ENCODE measurements around the gene FOXO3. TPM values are rescaled to one million over a fixed set of nuclear protein-coding genes. Genes with fewer than 3 reads are reported as not detected.

The FOXO3 gene
- total RNA-seq, 1 donor from 2014 or later: 60.1 TPM

DNA sequence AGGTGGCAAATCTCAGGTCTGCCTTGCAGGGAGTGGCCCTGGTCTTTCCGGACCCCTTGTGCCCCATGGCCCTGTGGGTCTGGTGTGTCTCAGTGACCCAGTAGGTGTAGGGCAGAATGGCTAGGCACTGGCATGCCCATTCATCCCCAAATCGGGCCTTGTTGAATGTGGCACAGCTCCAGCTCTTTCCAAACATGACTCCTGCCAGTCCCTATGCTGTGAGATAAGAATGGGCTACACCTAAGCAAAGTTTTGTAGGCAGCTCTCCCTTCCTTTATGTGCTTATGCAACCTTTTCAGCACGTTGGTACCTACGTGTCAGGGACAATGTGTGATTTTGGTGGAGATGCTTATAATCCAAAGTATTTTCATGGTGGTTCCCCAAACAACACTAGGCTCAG is 33.9 kb downstream of the FOXO3 start:
- Histone ChIP-seq H3K9me3 (no peaks in the 10 kb centered on the region), H3K4me1 (peaks cover 100% of the 10 kb centered on the region), H3K36me3 (no peaks in the 10 kb centered on the region), H3K27ac (peak overlapping the region; percentile 92), H3K27me3 (ENCODE audit: low read depth) (no peaks in the 10 kb centered on the region), H3K4me3 (no peak overlapping the region)
- DNase-seq (no peak), ATAC-seq (peak; percentile 40 to 65)
- TF ChIP-seq, protein P1, sequence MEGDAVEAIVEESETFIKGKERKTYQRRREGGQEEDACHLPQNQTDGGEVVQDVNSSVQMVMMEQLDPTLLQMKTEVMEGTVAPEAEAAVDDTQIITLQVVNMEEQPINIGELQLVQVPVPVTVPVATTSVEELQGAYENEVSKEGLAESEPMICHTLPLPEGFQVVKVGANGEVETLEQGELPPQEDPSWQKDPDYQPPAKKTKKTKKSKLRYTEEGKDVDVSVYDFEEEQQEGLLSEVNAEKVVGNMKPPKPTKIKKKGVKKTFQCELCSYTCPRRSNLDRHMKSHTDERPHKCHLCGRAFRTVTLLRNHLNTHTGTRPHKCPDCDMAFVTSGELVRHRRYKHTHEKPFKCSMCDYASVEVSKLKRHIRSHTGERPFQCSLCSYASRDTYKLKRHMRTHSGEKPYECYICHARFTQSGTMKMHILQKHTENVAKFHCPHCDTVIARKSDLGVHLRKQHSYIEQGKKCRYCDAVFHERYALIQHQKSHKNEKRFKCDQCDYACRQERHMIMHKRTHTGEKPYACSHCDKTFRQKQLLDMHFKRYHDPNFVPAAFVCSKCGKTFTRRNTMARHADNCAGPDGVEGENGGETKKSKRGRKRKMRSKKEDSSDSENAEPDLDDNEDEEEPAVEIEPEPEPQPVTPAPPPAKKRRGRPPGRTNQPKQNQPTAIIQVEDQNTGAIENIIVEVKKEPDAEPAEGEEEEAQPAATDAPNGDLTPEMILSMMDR (IDR thresholded peaks at IDR 0.05): no peak
- intact Hi-C loops (cut with DNase I): no loop called here

DNA sequence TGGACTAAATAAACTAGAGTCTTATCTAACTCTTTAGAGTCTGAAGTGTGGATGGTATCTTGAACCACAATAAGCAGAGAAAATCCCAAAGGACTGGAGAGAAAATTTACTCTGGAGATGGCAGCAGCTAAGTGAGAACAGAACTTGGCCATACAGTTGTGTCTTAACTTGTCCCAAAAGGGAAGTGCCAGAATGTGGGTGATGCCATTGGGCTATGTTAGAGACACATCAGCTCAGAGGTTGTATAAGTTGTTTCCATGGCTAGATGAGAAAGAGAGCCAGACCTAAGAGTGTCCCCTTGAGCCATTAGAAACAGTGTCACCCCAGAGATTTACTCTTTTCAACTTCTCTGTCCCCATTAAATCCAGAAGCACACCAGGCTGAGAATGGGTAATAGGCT is 36.2 kb downstream of the FOXO3 start:
- intact Hi-C loops (cut with DNase I): no loop called here
- Histone ChIP-seq H3K36me3 (no peaks in the 10 kb centered on the region), H3K4me1 (peaks cover 77% of the 10 kb centered on the region), H3K27me3 (ENCODE audit: low read depth) (no peaks in the 10 kb centered on the region), H3K4me3 (no peak overlapping the region), H3K9me3 (no peaks in the 10 kb centered on the region), H3K27ac (no peak overlapping the region)
- ATAC-seq (peak; percentile 25 to 33), DNase-seq (no peak)
- TF ChIP-seq, protein P1 (IDR thresholded peaks at IDR 0.05): no peak

DNA sequence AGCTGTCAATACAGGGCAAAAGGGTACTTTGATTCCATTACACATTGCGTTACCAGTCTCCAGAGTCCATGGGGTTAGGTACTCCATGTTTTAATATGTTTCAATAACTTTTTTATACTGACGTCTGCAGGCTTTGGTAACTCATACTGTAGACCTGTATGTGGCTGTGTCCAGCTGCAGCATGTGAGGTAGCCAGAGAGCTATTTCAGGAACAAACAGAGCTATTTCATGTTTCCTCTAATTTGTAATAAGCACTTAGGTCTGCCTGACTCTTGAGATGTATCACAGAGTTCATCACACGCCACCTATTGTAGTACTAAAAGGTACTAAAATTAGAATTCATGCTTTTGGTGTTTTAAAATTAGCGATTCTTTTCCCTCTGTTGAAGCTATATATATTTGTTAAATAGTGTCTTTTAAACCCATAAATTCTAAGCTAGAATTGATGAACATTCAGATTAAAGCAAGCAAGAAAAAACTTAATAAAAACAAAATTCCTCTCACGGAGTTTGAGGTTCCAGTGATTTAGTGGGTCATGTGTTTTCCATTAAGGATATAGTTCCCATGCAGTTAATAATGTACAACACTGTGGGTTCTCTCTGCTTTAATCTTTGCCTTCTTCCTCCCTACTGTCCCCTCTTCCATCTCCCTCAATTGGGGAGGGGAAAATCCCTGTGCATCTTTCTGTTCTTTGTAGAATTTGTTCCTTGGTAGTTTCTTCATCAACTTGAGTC is 37.0 kb downstream of the FOXO3 start:
- H3K27ac ChIP-seq: peak overlapping the region; percentile 32
- ATAC-seq (peak; percentile 12 to 28), DNase-seq (no peak)
- H3K4me3 ChIP-seq: no peak overlapping the region
- TF ChIP-seq, protein P1 (IDR thresholded peaks at IDR 0.05): no peak
- H3K27me3 ChIP-seq (ENCODE audit: low read depth): no peaks in the 10 kb centered on the region
- intact Hi-C loops (cut with DNase I): no loop called here
- H3K36me3 ChIP-seq: no peaks in the 10 kb centered on the region
- H3K9me3 ChIP-seq: no peaks in the 10 kb centered on the region
- peaks cover 69% of the 10 kb centered on the region for H3K4me1 ChIP-seq

DNA sequence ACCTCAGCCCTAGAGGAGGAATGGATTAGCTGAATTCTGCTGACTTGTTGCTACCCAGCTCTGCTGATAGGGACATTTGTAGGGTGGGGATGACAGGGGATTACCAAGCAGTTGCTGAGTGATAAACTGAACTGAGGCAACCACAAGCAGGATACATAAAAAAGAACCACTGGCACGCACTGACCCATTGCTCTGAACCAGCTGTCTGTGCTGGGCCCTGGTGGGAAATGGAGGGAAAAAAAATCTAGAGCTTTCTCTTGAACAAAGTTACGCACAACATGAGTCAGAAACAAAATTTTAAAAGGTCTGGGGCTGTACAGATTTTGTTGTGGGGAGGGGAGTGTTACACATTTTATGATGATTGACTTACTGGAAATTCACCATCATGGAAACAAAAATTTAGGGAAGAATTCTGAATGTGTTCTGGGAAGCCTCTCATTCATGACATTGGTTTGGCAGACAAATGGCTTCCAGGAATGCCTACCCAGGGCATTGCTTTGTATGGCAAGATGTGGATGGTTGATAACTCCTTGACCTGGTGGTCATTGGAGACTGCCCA is 37.7 kb downstream of the FOXO3 start:
- peak; percentile 34 to 54 for ATAC-seq
- no peaks in the 10 kb centered on the region for H3K36me3 ChIP-seq
- TF ChIP-seq, protein P1 (IDR thresholded peaks at IDR 0.05): no peak
- DNase-seq: no peak
- H3K4me3 ChIP-seq: no peak overlapping the region
- intact Hi-C loops (cut with DNase I): no loop called here
- H3K9me3 ChIP-seq: no peaks in the 10 kb centered on the region
- peaks cover 63% of the 10 kb centered on the region for H3K4me1 ChIP-seq
- H3K27me3 ChIP-seq (ENCODE audit: low read depth): no peaks in the 10 kb centered on the region
- peak overlapping the region; percentile 32 for H3K27ac ChIP-seq

DNA sequence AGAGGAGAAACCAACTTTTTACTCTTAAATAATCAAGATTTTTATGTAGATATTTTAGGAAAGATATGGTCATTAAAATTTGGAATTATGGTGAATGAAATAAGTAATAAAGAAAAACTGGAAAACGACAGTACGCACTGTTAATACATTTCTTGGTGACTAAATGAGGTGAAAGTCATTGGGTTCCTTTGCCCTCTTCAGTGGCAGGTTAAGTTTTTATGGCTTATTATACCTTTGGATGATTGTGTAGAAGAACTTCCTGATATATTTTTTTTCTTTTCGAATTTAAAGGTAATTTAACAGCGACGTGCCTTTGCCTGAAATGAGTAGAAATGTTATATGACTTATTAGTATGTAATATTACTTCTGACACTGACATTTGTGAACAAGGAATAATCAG is 43.4 kb downstream of the FOXO3 start:
- H3K27ac ChIP-seq: no peak overlapping the region
- no peak for ATAC-seq
- TF ChIP-seq, protein P1 (IDR thresholded peaks at IDR 0.05): no peak
- peaks cover 50% of the 10 kb centered on the region for H3K4me1 ChIP-seq
- no peaks in the 10 kb centered on the region for H3K9me3 ChIP-seq
- H3K36me3 ChIP-seq: no peaks in the 10 kb centered on the region
- no peaks in the 10 kb centered on the region for H3K27me3 ChIP-seq (ENCODE audit: low read depth)
- no peak for DNase-seq
- H3K4me3 ChIP-seq: no peak overlapping the region
- intact Hi-C loops (cut with DNase I): no loop called here

All from lower lobe of right lung (tissue), 2 donors.